Stimulated activated CD4-positive, alpha-beta T cell treated with anti-CD3 and anti-CD28 coated beads, Interleukin-2, amount 100 ng/mL, for 4 hours (primary cell): Measurements from ENCODE around the gene NCOR2.
A peak's percentile ranks its signal among the peaks of the same experiment; 100 is the strongest.

ENCODE experiments used
- DNase-seq: peaks from one replicate; pipeline ENCODE4 v3.0.0-alpha.2; 2020; ENCODE audit warnings: low read depth

Gene NCOR2

DNA sequence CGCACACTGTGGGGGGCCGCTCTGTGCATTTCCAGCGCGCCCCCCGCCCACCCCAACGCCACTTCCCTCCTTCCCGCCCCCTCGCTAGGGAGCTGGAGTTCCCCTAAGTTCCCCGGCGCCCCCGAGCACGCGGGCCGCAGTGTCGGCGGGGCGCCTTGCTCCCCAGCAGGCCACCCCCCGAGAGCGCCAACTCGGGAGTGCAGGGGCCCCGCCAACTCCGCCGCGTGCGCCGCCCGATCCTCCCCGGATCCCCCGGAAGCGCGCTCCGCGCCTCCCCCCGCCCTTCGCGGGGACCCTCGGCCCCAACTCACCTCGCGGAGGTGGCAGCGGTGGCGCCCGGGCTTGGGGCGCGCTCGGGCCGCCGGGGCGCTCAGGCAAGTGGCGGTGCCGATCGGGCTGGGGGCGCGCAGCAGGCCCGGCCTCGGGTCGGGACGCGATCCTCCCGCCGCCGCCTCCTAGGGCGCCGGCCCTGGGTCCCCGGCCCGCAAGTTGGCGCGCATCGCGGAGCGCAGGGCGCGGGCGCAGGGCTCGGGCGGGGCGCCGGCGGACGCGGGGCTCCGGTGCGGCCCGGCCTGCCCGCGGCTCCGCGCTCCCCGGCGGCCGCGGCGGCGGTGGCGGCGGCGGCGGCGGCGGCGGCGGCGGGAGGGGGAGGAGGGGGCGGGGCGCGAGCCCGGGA lies at the start of gene NCOR2:
NCOR2 (minus strand) TSS at position 616 of the 676 bp plus-strand sequence. CDS start 72,361 bp downstream, outside the sequence.
- DNase-seq: peak; percentile 47

DNA sequence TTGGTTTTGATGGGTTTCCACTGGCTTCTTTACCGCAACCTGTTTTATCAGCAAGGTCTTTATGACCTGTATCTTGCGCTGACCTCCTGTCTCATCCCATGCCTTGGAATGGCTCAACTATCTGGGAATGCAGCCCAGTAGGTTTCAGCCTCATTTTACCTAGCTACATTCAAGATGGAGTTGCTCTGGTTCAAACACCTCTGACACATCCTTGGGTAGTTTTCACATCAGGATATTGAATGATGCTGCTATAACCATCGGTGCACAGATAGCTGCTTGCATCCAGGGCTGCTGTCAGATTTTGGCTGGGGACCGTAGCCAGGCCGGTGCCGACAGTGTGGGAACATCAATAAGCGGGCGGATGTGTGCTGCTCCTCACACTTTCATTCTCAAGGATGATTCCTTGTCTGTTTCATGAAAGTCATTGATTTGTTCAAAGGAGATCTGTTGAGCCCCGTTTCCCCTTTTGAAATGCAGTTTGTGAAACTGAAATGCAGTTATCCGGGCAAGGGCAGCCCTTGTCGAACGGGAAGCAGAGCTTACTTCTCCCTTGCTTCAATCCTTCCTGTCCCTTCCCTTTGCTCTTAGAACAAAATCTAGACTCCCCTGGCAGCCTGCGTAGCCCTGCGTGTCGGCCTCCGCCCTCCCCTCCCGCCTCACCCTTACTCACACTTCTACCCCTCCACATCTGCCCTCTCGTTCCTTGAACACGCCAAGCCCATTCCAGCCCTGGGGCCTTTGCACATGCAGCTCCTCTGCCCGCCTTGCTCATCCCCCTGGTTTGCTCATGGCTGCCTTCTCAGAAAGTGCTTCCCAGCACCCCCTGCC lies 49.2 kb upstream of the NCOR2 start:
- no peak for DNase-seq

DNA sequence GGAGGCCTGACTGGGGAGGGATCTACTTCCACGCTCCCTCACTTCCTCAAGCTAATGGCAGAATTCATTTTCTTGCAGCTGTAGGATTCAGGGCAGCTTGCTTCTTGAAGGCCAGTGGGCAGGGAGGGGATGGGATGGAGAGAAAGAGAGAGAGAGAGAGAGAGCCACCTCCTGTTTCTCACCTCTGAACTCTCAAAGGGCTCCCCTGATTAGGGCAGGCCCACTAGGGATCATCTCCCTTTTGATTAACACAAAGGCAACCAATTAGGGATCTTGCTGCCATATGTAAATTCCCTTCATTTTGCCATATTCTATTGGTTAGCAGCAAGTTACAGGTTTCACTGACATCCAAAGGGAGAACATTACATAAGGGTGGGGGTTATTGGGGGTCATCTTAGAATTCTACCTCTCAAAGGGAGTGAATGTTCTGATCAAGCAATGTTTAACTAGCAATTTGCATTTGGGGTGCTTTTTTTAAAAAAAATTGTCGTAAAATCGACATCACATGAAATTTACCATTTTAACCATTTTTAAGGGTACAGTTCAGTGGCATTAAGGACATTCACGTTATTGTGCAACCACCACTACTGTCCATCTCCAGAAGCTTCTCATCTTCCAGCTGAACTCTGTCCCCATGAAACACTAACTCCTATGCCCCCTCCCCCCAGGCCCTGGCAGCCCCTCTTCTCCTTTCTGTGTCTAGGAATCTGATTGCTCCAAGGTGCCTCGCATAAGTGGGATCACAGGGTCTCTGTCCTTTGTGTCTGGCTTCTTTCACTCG lies 47.3 kb upstream of the NCOR2 start:
- DNase-seq: no peak

DNA sequence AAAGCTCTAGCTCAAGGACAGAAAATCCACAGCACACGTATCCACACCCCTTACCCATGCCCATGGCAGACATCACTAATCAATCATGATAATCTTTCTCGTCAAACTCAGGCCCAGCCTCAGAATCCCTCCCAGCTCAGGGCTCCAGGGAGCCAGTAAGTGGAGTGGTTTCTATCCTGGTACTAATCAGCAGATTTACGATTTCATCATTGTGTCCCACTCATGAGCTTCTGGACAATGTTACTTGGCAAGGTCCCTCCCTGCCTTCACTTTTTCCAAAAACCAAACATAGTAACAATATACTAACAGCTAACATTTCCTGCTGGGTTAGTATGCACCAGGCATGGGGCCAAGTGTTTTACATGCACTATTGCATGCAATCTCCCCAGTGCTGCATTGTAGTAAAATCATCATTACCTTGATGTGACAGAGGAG lies 45.8 kb upstream of the NCOR2 start:
- no peak for DNase-seq

DNA sequence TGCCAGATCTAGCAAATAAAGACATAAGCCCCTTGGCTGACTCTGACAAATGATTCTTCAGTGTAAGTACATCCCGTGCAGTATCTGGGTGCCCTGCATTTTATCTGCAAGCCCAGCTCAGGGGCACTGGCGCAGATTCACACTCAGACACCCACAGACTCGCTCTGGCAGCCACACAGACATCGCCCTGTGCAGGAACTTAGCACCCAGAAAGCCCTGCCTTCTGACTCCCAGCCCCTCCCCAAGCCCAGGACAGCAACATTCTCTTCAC lies 44.9 kb upstream of the NCOR2 start:
- DNase-seq: no peak

DNA sequence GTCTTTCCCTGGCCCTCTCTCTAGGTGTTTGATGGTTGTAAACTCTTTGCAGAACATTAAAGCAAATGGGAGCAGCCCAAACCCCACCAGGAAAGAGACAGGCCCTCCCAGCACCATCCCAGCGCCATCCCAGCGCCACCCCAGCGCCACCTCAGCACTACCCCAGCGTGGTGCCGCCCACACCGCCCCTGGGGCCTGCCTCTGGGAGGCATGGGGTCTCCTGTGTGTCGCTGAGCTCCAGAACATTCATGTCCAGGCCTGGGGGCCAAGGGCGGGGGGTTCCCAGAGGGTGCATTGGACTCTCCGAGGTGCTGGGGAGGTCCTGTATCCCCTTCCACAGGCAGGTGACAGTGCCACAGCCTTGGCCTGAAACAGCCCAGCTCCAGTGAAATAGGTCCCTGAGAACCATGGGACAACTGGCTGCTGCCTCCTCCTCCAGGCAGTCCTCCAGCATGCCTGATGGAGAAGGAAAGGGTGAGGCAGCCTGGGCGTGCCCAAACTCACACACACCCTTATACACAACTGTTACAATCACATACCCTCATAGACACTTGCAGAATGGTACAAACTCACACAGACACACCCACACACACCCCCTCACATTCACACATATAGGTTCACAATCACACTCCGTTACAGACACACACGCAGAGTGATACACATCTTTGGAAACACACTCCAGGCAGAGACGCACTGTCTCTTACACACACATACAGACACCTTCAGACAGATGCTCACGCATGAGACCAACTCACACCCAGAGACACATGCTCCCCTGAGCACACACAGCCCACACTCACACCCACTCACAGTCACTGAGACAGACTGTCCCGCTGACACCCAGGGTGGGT lies 44.4 kb upstream of the NCOR2 start:
- no peak for DNase-seq

DNA sequence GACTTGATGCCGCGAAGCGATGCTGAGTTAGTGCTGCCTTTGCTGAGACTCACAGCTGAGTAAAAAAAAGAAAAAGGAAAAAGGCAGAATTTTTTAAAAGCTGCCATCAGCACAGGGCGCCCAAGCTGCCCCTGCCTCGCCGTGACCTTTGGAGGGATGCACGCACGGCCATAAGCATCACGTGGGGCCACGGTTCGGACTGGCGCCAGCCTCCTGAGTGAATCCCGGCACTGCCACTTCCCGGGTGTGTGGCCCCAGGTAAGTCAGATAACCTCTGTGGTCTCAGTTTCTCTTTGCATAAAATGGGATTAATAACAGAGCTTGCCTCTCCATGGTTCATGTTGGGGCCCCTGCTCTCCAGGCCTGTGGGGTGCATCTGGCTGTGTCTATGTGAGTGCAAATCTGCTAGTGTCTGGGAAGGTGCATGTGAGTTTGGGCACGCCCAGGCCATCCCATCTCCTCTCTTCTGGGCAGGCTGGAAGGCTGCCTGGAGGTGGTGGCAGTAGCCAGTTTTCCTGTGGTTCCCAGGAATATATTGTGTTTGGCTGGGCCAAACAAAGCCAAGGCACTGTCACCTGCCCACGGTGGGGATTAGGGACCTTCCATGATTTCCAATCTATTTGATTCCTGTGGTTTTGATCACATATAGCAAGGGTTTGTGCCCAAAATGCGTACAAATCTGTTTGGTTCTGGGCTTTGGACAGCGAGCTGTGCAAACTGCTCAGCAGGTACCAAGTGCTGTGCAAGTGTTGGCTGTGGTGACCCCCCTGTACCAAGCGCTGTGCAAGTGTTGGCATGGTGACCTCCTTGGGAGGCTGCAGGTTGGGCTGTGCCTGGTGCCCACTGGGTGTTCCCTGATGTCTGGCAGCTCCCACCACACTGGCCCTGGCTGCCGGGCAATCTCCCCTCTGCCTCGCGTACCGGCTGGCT lies 43.5 kb upstream of the NCOR2 start:
- no peak for DNase-seq

DNA sequence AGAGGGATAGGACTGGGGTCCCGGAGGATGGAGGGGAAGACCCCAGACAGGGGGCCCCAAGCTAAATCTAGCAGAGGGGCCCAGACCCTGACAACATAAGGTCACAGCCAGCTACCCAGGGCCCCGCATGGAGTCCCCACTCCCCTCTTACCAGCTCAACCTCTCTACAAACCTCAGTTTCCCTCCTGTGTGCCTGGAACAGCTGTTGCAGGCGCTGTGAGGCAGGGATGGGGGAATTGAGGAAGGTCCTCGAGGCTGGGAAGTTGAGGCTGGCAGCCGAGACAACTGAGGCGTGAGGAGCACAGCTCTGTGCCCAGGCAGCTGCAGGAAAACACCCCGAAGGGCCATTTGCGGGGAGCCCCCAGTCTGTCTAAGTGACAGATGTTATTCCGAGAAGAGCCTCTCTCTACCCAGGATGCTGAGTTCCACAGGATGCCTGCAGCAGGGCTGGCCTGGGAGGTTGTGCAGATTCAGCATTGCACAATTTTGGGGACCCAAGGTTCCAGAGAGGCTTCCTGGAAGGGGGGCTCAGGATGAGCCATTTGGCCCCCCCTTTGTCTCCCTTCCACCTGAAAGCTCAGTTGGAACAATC lies 42.7 kb upstream of the NCOR2 start:
- DNase-seq: no peak

DNA sequence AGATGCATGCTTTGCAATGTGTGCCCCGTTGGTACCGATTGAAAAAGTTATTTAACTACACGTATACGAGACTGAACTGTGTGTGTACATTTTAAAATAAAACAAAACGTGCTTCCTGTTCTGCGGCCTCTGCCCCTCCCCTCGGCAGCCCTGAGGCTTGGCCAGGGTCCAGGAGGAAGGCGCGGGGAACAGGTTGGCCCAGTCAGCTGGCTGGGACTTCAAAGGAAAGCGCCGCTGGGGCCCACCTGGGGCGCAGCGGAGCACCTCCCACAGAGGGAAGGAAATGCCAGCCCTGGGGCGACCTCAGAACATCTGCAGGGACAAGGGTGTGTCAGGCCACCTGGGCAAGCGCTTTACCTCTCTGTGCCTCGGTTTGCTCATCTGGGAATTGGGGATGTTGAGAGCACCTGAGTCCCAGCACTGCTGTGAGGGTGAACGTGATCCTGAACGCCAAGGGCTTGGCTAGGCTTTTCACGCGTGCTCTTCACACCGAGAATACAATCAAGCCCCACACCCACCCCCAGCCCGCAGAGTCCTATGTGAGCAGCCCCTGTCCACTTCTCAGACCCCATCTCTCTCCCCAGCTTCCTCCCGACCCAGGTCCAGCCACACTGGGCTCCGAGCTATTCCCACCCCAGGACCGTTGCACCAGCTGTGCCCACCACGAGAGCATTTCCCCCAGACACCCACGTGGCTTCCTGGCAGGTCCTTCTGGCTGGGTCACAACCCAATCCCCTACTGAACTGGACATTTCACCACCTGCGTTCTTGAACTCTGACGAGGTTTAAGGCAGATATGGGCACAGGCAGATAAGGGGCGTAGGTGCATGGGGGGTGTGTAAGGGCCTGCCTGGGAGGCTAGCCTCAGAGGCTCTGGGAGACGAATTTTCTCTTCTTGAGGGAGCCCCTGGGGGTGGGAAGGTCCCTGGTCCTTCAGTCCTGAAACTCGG lies 41.9 kb upstream of the NCOR2 start:
- peak; percentile 65 for DNase-seq

DNA sequence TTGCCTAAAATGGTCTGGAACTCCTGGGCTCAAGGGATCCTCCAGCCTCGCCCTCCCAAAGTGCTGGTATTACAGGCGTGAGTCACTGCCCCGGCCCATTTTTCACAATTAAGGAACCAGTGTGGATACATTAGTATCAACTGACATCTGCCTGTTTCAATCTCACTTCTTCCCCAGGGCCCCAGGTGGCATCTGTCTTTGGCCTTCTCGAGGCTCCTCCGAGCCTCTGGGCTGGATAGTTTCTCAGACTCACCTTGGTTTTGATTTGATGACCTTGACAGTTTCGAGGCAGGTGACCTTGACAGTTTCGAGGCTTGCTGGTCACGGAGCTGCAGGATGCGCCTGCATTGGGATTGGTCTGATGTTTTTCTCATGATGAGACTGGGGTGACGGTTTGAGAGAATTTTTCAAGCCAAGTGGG lies 41.0 kb upstream of the NCOR2 start:
- DNase-seq: no peak

DNA sequence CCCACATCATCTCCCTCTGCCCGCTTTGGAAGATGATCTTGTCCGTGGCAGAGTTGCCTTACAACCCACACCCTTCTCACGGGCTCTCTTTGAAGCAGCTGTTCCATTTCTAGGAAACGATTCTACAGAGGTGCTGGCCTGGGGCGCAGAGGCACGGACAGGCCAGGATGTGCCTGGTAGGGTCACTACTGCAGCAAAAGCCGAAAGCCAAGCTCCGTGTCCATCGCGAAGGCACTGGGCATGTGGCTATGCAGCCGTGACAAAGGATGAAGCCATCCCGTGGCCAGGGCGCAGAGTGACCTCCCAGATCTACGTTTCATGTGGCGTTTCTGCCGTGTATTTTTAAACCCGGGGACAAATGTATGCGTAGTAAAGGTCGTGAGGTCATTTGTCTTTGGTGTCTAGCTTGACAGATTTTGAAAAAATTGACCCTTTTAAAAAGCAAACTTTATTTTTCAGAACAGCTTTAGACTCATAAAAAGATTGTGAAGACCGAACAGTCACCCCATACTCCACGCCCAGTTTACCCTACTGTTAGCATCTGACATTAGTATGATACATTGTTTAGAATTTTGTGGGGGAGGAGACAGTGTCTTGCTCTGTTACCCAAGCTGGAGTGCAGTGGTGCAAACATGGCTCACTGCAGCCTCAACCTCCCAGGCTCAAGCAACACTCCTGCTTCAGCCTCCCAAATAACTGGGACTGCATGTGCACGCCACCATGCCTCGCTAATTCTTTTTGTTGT lies 40.4 kb upstream of the NCOR2 start:
- no peak for DNase-seq

DNA sequence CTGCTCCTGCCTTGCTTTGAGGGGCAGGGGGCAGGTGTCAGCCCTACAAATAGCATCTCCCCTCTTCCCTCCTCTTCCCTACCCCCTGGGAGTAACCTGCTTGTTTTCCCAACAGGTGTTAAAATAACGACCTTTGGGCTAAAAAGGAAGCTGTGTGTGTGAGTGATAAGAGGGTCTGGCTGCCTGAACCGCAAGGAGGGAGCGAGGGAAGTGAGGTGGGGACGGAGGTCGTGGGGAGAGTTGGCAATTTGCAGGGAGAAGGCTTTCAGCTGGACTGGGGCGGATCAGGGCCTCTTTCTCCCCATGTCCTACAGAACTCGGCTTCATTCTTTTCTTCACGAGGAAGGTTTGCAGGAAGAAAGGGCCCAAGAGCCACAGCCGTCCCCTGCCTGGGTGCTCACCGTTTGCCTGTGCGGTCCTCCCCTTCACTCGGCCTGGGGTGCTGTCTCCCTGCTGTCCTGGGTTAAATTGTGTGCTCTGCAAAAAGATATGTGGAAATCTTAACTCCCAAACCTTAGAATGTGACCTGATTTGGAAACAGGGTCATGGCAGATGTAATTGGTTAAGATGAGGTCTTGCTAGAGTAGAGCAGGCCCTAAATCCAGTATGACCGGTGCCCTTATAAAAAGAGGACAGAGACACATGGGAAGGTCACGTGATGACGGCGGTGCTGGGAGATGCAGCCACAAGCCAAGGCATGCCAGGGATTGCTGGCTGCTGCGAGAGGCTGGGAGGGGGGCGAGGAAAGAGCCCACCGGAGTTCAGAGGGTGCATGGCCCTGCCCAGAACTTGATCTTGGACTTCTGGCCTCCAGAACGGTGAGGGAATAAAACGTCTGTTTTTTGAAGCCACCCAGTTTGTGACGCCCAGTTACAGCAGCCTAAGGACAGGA lies 38.7 kb upstream of the NCOR2 start:
- no peak for DNase-seq

DNA sequence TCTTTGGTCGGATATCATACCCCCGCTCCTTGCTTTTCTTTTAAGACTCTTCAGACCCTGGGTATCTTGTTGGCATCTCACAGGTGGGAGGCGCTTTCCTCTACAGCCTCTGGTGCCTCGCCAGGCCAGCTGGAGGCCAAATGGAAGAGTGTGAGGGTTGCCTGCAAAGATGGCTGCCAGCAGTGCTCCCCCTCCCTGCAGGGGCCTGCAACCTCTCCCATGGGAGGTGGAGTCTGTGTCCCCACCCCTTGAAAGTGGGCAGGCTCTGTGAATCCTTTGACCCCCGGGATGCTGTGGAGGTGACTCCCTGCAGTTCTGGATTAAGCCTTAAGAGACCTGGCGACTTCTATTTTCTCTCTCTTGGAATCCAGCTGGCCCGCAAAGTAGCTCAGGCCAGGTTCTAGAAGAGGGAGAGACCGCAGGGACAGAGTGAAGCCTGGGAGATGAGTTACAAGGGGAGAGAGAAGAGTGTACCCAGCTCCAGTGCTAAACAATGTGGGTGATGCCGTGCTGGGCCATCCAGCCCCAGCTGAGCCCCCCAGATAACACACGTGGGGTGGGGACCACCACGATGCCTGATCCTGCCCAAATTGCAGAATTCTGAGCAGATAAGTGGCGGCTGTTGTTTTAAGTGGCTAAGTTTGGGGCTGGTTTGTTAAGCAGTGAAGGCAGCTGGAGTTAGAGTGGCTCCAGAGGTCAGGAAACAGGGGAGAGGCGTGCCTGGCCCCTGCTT lies 37.9 kb upstream of the NCOR2 start:
- DNase-seq: no peak

DNA sequence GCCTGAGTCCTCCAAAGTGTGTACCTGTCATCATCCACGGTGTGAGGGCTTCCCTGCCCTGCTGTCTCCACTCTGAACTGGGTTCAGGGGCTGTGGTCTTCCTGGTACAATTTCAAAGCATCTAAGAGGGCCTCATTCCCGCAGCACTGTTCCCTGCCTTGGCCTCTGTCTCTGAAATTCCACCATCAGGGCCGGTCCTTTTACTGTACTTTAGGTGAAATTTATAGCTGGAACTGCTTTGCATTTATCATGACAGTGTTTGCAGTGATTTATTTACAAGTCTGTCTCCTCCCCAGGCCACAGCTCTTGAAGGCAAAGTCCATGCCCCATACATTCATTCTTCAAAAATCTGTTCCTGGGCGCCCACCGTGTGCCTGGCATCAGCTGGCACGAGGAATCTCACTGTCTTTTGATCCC lies 36.9 kb upstream of the NCOR2 start:
- no peak for DNase-seq

DNA sequence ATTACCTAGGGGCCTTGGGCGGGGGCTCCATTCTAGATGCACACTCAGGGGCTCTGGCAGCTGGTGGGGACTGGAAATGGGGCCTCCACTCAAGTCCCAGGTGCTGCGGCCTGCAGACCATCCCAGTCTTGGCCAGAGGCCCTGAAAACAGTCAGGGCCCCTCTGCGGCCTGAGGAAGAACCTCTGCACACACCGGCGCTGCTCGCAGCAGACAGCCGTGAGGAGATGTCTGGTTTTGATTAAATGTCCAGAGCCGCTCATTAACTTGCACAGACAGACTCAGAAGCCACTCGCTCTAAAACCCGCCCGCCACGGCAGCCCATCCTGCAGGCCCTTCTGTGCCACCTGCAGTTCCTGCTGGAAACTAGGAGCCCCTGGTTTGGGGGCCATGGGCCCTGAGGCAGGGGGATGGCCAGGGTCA lies 36.4 kb upstream of the NCOR2 start:
- no peak for DNase-seq

DNA sequence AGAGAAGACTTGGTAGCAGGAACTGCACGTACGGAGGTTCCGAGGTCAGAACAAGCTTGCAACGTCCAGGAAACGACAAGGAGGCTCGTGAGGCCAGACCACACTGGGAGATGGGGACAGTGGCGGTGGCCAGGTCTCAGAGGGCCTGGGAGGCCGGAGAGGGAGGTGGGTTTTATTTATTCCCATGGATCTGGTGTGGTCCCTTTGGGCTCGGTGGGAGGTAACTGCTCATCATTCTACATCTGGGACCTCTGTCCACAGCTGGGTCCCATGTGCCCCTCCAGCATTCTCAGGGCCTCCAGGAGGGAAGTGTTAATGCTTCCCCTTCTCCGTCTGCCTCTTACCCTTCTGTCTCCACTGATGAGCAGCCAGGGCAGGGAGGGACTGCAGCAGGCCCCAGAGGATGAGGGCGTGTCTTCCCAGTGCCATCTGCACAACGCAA lies 35.7 kb upstream of the NCOR2 start:
- DNase-seq: no peak

DNA sequence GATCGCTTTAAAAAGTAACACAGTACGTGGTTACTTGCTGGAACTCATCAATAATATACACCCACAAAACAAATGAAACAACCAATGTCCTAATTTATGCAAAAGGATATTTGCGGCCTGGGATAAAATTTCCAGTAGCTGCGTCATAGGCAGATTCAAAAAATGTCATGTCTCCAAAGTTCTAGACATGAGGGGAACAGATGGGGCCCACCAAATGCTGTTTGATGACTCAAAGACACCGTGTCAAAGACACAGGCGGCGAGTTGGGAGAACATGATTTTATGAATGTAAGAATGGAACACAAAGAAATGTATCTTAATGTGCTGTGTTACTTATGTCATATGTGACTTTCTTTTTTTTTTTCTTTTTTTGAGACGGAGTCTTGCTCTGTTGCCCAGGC lies 34.3 kb upstream of the NCOR2 start:
- no peak for DNase-seq
